Esophagus muscularis mucosa (tissue), 4 donors: ENCODE results near the gene PLB1. TPM values are rescaled to one million over a fixed set of nuclear protein-coding genes. Genes with fewer than 3 reads are reported as not detected.

Source experiments
- DNase-seq: peaks from one replicate; pipeline ENCODE4 v3.0.0-alpha.2; 2017; ENCODE audit errors: extremely low spot score
- H3K27ac ChIP-seq, 4 donors: fragments of 200-600 bp; sonication (generic); replicated peaks in 1 of 4; 1 replicate in 3 of 4; 2 replicates in 1 of 4; pipeline ENCODE4 v1.5.1; 2016 to 2019; ENCODE audit warnings: mild to moderate bottlenecking in 1 of 4
- H3K27me3 ChIP-seq, 4 donors: fragments of 200-600 bp; sonication (generic); one replicate each; pipeline versions ENCODE4 v1.5.1 to v1.6.0; 2016 to 2019
- H3K36me3 ChIP-seq, 4 donors: fragments of 200-600 bp; sonication (generic); one replicate each; pipeline ENCODE4 v1.5.1; 2016 to 2019
- H3K4me1 ChIP-seq, 4 donors: fragments of 200-600 bp; sonication (generic); one replicate each; pipeline ENCODE4 v1.5.1; 2016 to 2019
- H3K4me3 ChIP-seq, 4 donors: fragments of 200-600 bp; sonication (generic); 1 replicate in 2 of 4; 2 replicates in 2 of 4; pipeline ENCODE4 v1.5.1; 2016 to 2019; ENCODE audit warnings: mild to moderate bottlenecking in 4 of 4, moderate library complexity in 1 of 4
- H3K9me3 ChIP-seq, 4 donors: fragments of 200-600 bp; sonication (generic); 1 replicate in 3 of 4; 2 replicates in 1 of 4; pipeline ENCODE4 v1.5.1; 2016 to 2019
- CTCF ChIP-seq, 3 experiments: fragments of 200-600 bp in 2 of 3; fragments of 450-650 bp in 1 of 3; sonication (generic) in 2 of 3; IDR thresholded peaks; one replicate each; pipeline ENCODE4 v1.5.1; 2017 to 2019; ENCODE audit warnings: antibody characterized with exemption in 3 of 3, mild to moderate bottlenecking in 2 of 3, moderate library complexity in 1 of 3
- EP300 ChIP-seq: sonication (generic); formaldehyde crosslinking; IDR thresholded peaks from one replicate; pipeline ENCODE4 v1.6.1; 2017; ENCODE audit warnings: antibody characterized with exemption
- POLR2A ChIP-seq: fragments of 450-650 bp; IDR thresholded peaks from one replicate; pipeline ENCODE4 v1.6.1; 2017; ENCODE audit warnings: antibody characterized with exemption, moderate library complexity, mild to moderate bottlenecking, low read depth
- POLR2AphosphoS5 ChIP-seq, 2 donors: sonication (generic); formaldehyde crosslinking; IDR thresholded peaks; one replicate each; pipeline ENCODE4 v1.6.1; 2017; ENCODE audit warnings: antibody characterized with exemption in 2 of 2
- WGBS: methylation state at CpG from one replicate; pipeline ENCODE4 v1.1.5; 2018; 5-methylcytosine and 5-hydroxymethylcytosine counted together
- intact Hi-C: fragments of 100-400 bp; cut with DNase I; formaldehyde crosslinking; loops from one replicate; pipeline ENCODE4 v1.15.1; 2023
- total RNA-seq, 4 donors: library from RNA; depleted of rRNA; stranded (reverse); fragments of >200 nt; gene quantifications; one replicate each; pipeline versions ENCODE4 v1.1.0 to v1.2.1, GENCODE V29; 2016

The PLB1 gene
- total RNA-seq, 4 donors from 2014 or later, result 2.5 to 11.1 (median 7.7) TPM

- Histone ChIP-seq H3K27ac (no peak overlapping the region), H3K4me3 (no peak overlapping the region), H3K27me3 (no peaks in the 10 kb centered on the region), H3K36me3 (no peaks in the 10 kb centered on the region), H3K9me3 (no peaks in the 10 kb centered on the region), H3K4me1 (peaks cover 0 to 11% (median 0%) of the 10 kb centered on the region in 4 donors)
- TF ChIP-seq POLR2AphosphoS5 (IDR thresholded peaks at IDR 0.05), result no peak
- no peak for TF ChIP-seq CTCF (IDR thresholded peaks at IDR 0.05)
- no peak for TF ChIP-seq POLR2A
- no peak for TF ChIP-seq EP300
- no peak for DNase-seq
- 85% methylated on average over 15 of the region's 19 CpGs for WGBS
- intact Hi-C loops, result loop anchor here (2.0 to 10.0 kb wide), 3 partner anchors 697 to 770 kb away; no protein-coding TSS in a partner anchor
These were observed 43.9 kb upstream of the PLB1 start for GRCh38 chr2:28451793-28452533.

GRCh38 chr2:28452534-28453081, 43.3 kb upstream of the PLB1 start:
- Histone ChIP-seq H3K27me3 (no peaks in the 10 kb centered on the region), H3K27ac (no peak overlapping the region), H3K36me3 (no peaks in the 10 kb centered on the region), H3K4me1 (peaks cover 0 to 11% (median 0%) of the 10 kb centered on the region in 4 donors), H3K4me3 (no peak overlapping the region), H3K9me3 (no peaks in the 10 kb centered on the region)
- 56% methylated on average over 6 of the region's 7 CpGs for WGBS
- intact Hi-C loops, result loop anchor here (2.0 to 10.0 kb wide), 3 partner anchors 698 to 770 kb away; no protein-coding TSS in a partner anchor
- peak; percentile 93 for DNase-seq
- TF ChIP-seq POLR2A, result no peak
- TF ChIP-seq POLR2AphosphoS5 (IDR thresholded peaks at IDR 0.05), result peak in 1 of 2 donors; percentile 41
- peak; percentile 87 to 94 (median 87) for TF ChIP-seq CTCF (IDR thresholded peaks at IDR 0.05)
- no peak for TF ChIP-seq EP300

- H3K4me3 ChIP-seq, result no peak overlapping the region
- H3K9me3 ChIP-seq, result no peaks in the 10 kb centered on the region
- H3K36me3 ChIP-seq, result no peaks in the 10 kb centered on the region
- H3K4me1 ChIP-seq, result peaks cover 0 to 11% (median 0%) of the 10 kb centered on the region in 4 donors
- no peak for DNase-seq
- H3K27ac ChIP-seq, result no peak overlapping the region
- intact Hi-C loops, result loop anchor here (2.0 to 10.0 kb wide), 3 partner anchors 699 to 771 kb away; no protein-coding TSS in a partner anchor
- H3K27me3 ChIP-seq, result no peaks in the 10 kb centered on the region
- TF ChIP-seq POLR2A (no peak), EP300 (no peak), POLR2AphosphoS5 (IDR thresholded peaks at IDR 0.05) (no peak), CTCF (IDR thresholded peaks at IDR 0.05) (no peak)
- 94% methylated on average over 7 of the region's 8 CpGs for WGBS
These were observed 42.5 kb upstream of the PLB1 start for GRCh38 chr2:28453396-28453795.

- no peak for TF ChIP-seq POLR2AphosphoS5 (IDR thresholded peaks at IDR 0.05)
- TF ChIP-seq EP300, result no peak
- no peak for TF ChIP-seq CTCF (IDR thresholded peaks at IDR 0.05)
- no peak for TF ChIP-seq POLR2A
- 89% methylated on average over 14 of the region's 14 CpGs for WGBS
- Histone ChIP-seq H3K4me3 (no peak overlapping the region), H3K4me1 (peaks cover 0 to 6% (median 0%) of the 10 kb centered on the region in 4 donors), H3K27me3 (no peaks in the 10 kb centered on the region), H3K27ac (no peak overlapping the region), H3K9me3 (no peaks in the 10 kb centered on the region), H3K36me3 (no peaks in the 10 kb centered on the region)
- no peak for DNase-seq
- intact Hi-C loops, result loop anchor here (5.0 to 10.0 kb wide), 2 partner anchors 699 to 772 kb away; no protein-coding TSS in a partner anchor
These were observed 41.6 kb upstream of the PLB1 start for GRCh38 chr2:28454016-28454930.
